Fibroblast of the aortic adventitia (primary cell): ENCODE results near the gene SLC3A2. TPM values are rescaled to one million over a fixed set of nuclear protein-coding genes. Genes with fewer than 3 reads are reported as not detected.

Experiments
- DNase-seq: peaks from one replicate; pipeline ENCODE4 v3.0.0-alpha.2; 2010; ENCODE audit warnings: low read depth
- H3K4me3 ChIP-seq: 2 replicates; pipeline ENCODE4 v1.5.1; 2011; ENCODE audit warnings: low read depth, mild to moderate bottlenecking, control low read depth, low read length, moderate library complexity
- CTCF ChIP-seq: IDR thresholded peaks from 2 replicates; pipeline ENCODE4 v1.5.1; 2011; ENCODE audit warnings: mild to moderate bottlenecking, low read length, control low read depth, inconsistent platforms; ENCODE audit not compliant: insufficient read depth
- total RNA-seq: library from RNA; depleted of rRNA; stranded (reverse); fragments of >200 nt; gene quantifications from 2 replicates; pipeline ENCODE4 v1.2.3, GENCODE V29; 2012; ENCODE audit warnings: low replicate concordance

The SLC3A2 gene
- total RNA-seq, 1 donor = 174 TPM

GRCh38 chr11:62926680-62927455 is 46.2 kb downstream of the SLC3A2 start:
- no peak for DNase-seq
- no peak for TF ChIP-seq CTCF
- H3K4me3 ChIP-seq = no peak overlapping the region

- no peak overlapping the region for H3K4me3 ChIP-seq
- DNase-seq = no peak
- no peak for TF ChIP-seq CTCF
Measured at GRCh38 chr11:62928011-62928410, 47.3 kb downstream of the SLC3A2 start.

GRCh38 chr11:62930157-62930556 is 49.5 kb downstream of the SLC3A2 start:
- no peak for TF ChIP-seq CTCF
- no peak for DNase-seq
- H3K4me3 ChIP-seq = no peak overlapping the region

- DNase-seq = no peak
- no peak overlapping the region for H3K4me3 ChIP-seq
- no peak for TF ChIP-seq CTCF
Measured at GRCh38 chr11:62930666-62931065, 50.0 kb downstream of the SLC3A2 start.

GRCh38 chr11:62931499-62932278 is 51.0 kb downstream of the SLC3A2 start:
- H3K4me3 ChIP-seq = no peak overlapping the region
- TF ChIP-seq CTCF = no peak
- no peak for DNase-seq

- no peak for TF ChIP-seq CTCF
- H3K4me3 ChIP-seq = no peak overlapping the region
- DNase-seq = no peak
Measured at GRCh38 chr11:62933285-62933684, 52.6 kb downstream of the SLC3A2 start.
